DOHH2 (cell line): ENCODE results near the gene NLGN1.

Experiments used
- CTCF ChIP-seq: fragments of 200-600 bp; sonication (generic); IDR thresholded peaks from one replicate; pipeline ENCODE4 v1.5.1; 2014; ENCODE audit warnings: antibody characterized with exemption, mild to moderate bottlenecking, low read depth, low read length; ENCODE audit not compliant: poor library complexity, severe bottlenecking
- EZH2phosphoT487 ChIP-seq: fragments of 200-600 bp; sonication (generic); IDR thresholded peaks from 2 replicates; pipeline ENCODE4 v1.6.1; 2017; ENCODE audit warnings: borderline replicate concordance, mild to moderate bottlenecking, antibody characterized with exemption, low read length, moderate library complexity, mixed read lengths

GRCh38 chr3:173789530-173790162, 392.1 kb downstream of the NLGN1 start:
- TF ChIP-seq CTCF (no peak), EZH2phosphoT487 (no peak)
